ENCODE data around the gene PILRA. TPM values are rescaled to one million over a fixed set of nuclear protein-coding genes. Genes with fewer than 3 reads are reported as not detected.

The PILRA gene
- total RNA-seq, 1 donor from 2014 or later, result 2.2 TPM

GRCh38 chr7:100423315-100423714 lies 50.0 kb downstream of the PILRA start:
- H3K9me3 Mint-ChIP-seq, result no peaks in the 10 kb centered on the region
- ChIA-PET CTCF (interaction anchor here (1.2 to 1.5 kb wide), 2 partner anchors 16 to 292 kb away, joined by 6 to 8 read pairs; no protein-coding TSS in a partner anchor), POLR2A (interaction anchor here (1.3 kb wide), 1 partner anchor 13 kb away, joined by 6 read pairs; the partner anchor contains the start of gene PPP1R35)
- no peak overlapping the region for H3K27ac Mint-ChIP-seq
- peaks cover 12% of the 10 kb centered on the region for H3K36me3 Mint-ChIP-seq (ENCODE audit: low read depth)
- no peaks in the 10 kb centered on the region for H3K27me3 Mint-ChIP-seq
- H3K4me3 Mint-ChIP-seq, result no peak overlapping the region
- ATAC-seq (ENCODE audit: low read depth) (no peak), DNase-seq (no peak)
- intact Hi-C loops (cut with micrococcal nuclease), result loop anchor here (10.0 kb wide), 1 partner anchor 509 kb away; the partner anchor contains the start of gene TRIM4
- peaks cover 14% of the 10 kb centered on the region for H3K4me1 Mint-ChIP-seq
- TF ChIP-seq CTCF (IDR thresholded peaks at IDR 0.05), result no peak

GRCh38 chr7:100425347-100425746 lies 52.1 kb downstream of the PILRA start:
- Mint-ChIP-seq H3K4me3 (no peak overlapping the region), H3K4me1 (peaks cover 9% of the 10 kb centered on the region), H3K36me3 (ENCODE audit: low read depth) (peaks cover 27% of the 10 kb centered on the region), H3K9me3 (no peaks in the 10 kb centered on the region), H3K27ac (no peak overlapping the region), H3K27me3 (no peaks in the 10 kb centered on the region)
- ATAC-seq (ENCODE audit: low read depth) (no peak), DNase-seq (no peak)
- ChIA-PET CTCF (no interaction called here), POLR2A (interaction anchor here (1.6 kb wide), 1 partner anchor 11 kb away, joined by 3 read pairs; no protein-coding TSS in a partner anchor)
- TF ChIP-seq CTCF (IDR thresholded peaks at IDR 0.05), result no peak
- intact Hi-C loops (cut with micrococcal nuclease), result loop anchor here (10.0 kb wide), 1 partner anchor 511 kb away; the partner anchor contains the start of gene TRIM4

- CTCF ChIA-PET, result no interaction called here
- POLR2A ChIA-PET, result interaction anchor here (4.1 kb wide), 1 partner anchor 26 kb away, joined by 65 read pairs; no protein-coding TSS in a partner anchor
Measured at GRCh38 chr7:100426516-100426915, 53.2 kb downstream of the PILRA start.

GRCh38 chr7:100427762-100428198 lies 54.5 kb downstream of the PILRA start:
- no peaks in the 10 kb centered on the region for H3K9me3 Mint-ChIP-seq
- no peak for TF ChIP-seq CTCF (IDR thresholded peaks at IDR 0.05)
- H3K27ac Mint-ChIP-seq, result peak overlapping the region; percentile 100
- ATAC-seq (ENCODE audit: low read depth) (no peak), DNase-seq (no peak)
- ChIA-PET POLR2A (interaction anchor here (0.6 to 4.3 kb wide), 34 partner anchors 10 to 1047 kb away, joined by 3 to 90 read pairs (median 10); partner anchors contain the start of genes AGFG2, AP4M1, FBXO24 and GIGYF1), CTCF (interaction anchor here (0.8 to 3.9 kb wide), 3 partner anchors 9 to 23 kb away, joined by 3 to 16 read pairs (median 5); no protein-coding TSS in a partner anchor)
- peak overlapping the region; percentile 98 for H3K4me3 Mint-ChIP-seq
- peaks cover 32% of the 10 kb centered on the region for H3K4me1 Mint-ChIP-seq
- intact Hi-C loops (cut with micrococcal nuclease), result loop anchor here (1.0 to 10.0 kb wide), 11 partner anchors 9 to 513 kb away; partner anchors contain the start of genes AGFG2, LAMTOR4, MBLAC1 and PPP1R35
- H3K27me3 Mint-ChIP-seq, result no peaks in the 10 kb centered on the region
- peaks cover 46% of the 10 kb centered on the region for H3K36me3 Mint-ChIP-seq (ENCODE audit: low read depth)

More at GRCh38 chr7:100426516-100426915, 53.2 kb downstream of the PILRA start:
- no peak for DNase-seq
- peaks cover 19% of the 10 kb centered on the region for H3K4me1 Mint-ChIP-seq
- intact Hi-C loops (cut with micrococcal nuclease), result loop anchor here (10.0 kb wide), 1 partner anchor 512 kb away; the partner anchor contains the start of gene TRIM4
- TF ChIP-seq CTCF (IDR thresholded peaks at IDR 0.05), result no peak
- ATAC-seq (ENCODE audit: low read depth), result no peak
- no peak overlapping the region for H3K27ac Mint-ChIP-seq
- no peaks in the 10 kb centered on the region for H3K27me3 Mint-ChIP-seq
- peaks cover 34% of the 10 kb centered on the region for H3K36me3 Mint-ChIP-seq (ENCODE audit: low read depth)
- no peaks in the 10 kb centered on the region for H3K9me3 Mint-ChIP-seq
- no peak overlapping the region for H3K4me3 Mint-ChIP-seq
